HG03457 (cell line): ENCODE data around the gene EPB41L2.
"Not testable (repeated sequence)": the region's sequence is repeated elsewhere in the genome, so short reads cannot be mapped to it uniquely, and the experiment has no call there.

Experiments
- ATAC-seq: cut with Tn5 transposase; IDR thresholded peaks from one replicate; pipeline ENCODE4 v1.9.1; 2021; ENCODE audit warnings: moderate number of reproducible peaks; ENCODE audit not compliant: unreplicated experiment

The EPB41L2 gene

DNA sequence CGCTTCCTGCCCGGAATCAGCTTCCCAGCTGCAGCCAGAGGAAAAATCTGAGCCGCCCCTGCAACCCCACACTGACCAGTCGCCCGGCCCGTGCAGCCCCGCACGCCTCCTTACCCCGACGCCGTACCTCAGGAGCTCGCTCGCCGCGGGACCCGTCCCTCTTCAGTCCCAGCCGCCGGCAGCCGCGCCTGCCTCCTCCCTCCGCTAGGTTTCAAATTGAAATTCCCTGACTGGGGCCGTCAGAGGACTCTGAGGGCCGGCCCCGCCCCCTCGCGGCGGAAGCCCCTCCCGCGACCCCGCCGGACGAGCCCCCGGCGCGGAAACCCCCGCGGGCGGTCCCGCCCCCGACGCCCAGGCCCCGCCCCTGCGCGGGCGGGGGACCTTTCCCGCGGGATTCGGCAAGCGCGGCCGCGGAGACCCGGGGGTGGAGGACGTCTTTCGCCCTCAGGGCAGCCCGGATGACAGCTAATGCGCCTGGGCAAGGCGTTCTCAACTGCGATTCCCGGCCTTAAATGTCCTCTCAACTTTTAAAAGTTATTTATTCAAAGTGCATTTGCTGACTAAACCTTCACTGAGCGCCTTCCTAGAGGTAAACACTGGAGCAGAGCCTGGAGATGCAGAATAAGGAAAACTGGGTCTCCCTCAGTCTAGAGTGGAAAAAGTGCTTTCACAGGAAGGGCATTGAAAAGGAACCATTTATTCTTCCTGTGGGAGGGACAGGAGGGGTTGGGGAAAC is at the start of gene EPB41L2:
Gene EPB41L2, minus strand, starts transcription at position 218 of the 736 bp plus-strand sequence. CDS start 106,760 bp downstream, outside the sequence.
- peak; percentile 71 for ATAC-seq

DNA sequence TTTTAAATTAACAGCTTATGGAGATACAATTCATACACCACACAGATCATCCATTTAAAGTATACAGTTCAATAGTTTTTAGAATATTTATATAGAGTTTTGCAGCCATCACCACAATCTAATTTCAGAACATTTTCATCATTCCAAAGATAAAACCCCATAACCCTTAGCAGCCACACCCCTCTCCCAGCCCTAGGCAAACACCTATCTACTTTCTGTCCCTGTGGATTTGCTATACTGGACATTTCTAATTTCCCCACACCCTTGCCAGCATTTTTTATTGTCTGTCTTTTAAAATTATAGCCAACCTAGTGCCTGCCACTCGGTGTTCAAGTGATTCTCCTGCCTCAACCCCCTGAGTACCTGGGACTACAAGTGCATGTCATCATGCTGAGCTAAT is 49.2 kb upstream of the EPB41L2 start:
- no peak for ATAC-seq

DNA sequence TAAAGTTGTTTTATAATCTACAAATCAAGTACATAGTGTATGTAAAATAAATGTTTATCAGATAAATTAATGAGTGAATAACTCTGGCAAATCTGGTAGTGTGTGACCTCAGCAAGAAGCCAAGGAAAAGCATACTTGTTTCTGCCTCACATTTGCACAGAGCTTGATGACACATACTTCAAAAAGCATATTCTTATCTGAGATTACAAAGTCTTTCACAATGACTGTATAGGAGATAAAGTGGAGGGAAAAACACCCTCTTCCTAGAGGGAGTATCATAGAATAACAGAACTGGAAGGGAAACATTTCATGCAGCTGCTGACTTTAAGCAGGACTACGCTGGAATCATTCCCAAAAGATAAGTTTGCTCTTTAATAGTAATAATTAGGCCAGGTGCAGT is 44.1 kb upstream of the EPB41L2 start:
- no peak for ATAC-seq

DNA sequence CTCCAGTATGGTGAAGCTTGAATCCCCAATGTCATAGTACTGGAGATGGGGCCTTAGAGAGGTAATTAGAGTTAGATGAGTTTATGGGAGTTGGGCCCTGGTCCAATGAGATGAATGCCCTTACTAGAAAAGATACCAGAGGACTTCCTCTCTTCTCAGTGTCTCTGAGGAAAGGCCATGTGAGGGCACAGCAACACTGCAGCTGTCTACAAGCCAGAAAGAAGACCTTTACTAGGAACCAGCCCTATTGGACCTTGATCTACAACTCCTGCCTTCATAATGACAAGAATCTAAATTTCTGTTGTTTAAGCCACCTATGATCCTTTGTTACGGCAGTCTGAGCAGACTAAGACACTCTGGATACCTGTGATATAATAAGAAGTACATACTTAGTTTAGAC is 40.9 kb upstream of the EPB41L2 start:
- no peak for ATAC-seq

DNA sequence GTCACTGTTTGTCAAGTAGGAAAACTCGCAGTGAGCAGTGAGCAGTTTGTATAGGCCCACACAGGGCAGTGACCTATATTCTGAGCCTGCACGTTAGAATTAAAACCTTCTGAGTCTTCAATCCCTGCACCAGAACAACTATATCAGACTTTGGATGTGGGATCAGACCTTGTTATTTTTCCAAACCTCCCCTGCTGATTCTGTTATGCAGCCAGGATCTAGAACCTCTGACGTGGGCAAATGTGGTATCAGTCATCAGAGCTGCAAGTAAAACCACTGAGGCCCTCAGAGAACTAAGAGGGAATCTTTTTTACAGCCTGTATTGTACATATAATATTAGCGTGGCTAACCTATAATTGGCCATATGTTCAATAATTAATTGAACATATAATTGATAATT is 40.3 kb upstream of the EPB41L2 start:
- no peak for ATAC-seq

DNA sequence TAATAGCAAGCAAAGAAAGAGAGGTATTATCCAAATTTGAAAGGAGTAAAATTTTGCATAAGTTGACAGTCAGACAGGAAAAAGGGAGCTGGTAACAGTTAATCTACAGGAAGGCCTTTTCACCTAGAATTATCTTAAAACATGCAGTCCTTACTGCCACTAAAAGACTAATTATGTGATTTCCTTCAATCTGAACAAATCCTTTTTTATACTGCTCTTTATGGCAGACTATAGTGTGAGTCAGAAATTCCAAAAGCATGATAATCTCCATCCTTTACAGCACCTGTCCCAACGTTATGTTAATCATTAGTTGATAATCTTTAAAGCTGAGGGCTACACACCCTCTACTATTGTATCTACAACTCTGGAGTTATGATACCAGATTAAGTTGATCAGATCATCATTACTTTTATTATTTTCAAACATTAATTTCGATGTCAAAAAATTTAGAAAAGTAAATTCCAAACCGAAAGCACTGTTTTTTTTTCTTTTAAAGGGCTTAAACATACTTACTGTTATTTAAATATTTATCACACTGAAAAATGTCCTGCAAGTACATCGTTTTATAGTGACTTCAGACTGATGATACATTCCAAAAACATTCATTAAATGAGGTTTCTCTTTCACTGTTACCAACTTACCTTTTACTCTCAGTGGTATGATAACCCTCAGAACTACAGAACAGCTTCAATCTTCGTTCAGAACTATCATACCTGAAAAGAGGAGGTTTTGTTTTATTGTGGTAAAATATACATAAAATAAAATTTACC is 39.1 kb upstream of the EPB41L2 start:
- no peak for ATAC-seq

DNA sequence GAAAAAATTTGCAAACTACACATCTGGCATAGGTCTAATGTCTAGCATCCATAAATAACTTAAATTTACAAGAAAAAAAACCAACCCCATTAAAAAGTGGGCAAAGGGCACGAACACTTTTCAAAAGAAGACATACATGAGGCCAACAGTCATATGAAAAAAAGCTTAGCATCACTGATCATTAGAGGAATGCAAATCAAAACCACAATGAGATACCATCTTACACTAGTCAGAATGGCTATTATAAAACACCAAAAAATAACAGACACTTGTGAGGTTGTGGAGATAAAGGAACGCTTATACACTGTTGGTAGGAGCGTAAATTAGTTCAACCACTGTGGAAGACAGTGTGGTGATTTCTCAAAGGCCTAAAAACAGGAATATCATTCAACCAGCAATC is 33.7 kb upstream of the EPB41L2 start:
- ATAC-seq: no peak

DNA sequence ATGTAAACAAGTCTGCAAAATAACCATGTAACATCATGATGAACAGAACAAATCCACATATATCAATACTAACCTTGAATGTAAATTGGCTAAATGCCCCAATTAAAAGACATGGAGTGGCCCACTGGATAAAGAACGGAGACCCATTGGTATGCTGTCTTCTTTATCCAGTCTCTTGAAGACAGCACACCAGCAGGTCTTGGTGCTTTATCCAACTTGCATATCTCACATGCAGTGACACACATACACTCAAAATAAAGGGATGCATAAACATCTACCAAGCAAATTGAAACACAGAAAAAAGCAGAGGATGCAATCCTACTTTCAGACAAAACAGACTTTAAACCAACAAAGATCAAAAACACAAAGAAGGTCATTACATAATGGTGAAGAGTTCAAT is 30.3 kb upstream of the EPB41L2 start:
- no peak for ATAC-seq

DNA sequence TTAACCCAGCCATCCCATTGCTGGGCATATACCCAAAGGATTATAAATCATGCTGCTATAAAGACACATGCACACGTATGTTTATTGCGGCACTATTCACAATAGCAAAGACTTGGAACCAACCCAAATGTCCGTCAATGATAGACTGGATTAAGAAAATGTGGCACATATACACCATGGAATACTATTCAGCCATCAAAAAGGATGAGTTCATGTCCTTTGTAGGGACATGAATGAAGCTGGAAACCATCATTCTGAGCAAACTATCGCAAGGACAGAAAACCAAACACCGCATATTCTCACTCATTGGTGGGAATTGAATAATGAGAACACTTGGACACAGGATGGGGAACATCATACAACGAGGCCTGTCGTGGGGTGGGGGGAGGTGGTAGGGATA is 28.9 kb upstream of the EPB41L2 start:
- not testable (repeated sequence) for ATAC-seq

DNA sequence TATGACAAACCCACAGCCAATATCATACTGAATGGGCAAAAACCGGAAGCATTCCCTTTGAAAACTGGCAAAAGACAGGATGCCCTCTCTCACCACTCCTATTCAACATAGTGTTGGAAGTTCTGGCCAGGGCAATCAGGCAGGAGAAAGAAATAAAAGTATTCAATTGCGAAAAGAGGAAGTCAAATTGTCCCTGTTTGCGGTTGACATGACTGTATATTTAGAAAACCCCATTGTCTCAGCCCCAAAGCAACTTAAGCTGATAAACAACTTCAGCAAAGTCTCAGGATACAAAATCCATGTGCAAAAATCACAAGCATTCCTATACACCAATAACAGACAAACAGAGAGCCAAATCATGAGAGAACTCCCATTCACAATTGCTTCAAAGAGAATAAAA is 27.3 kb upstream of the EPB41L2 start:
- ATAC-seq: not testable (repeated sequence)

DNA sequence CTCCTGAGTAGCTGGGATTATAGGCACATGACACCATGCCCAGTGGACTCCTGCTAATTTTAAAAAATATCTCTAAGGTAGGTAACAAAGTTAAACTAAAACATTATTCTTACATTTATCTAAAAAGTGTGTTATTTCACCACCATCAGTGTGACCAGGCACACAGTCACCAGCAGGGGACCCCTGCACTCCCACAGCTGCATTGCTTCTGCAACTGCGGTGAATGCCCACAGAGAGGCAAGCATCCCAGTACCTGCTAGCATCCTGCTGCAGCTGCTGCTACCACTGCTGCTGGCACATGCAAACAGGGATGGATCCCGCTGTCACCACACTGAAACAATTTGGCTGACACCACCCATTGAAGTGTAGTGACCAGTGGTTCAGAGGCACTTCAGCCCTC is 21.9 kb upstream of the EPB41L2 start:
- ATAC-seq: no peak

DNA sequence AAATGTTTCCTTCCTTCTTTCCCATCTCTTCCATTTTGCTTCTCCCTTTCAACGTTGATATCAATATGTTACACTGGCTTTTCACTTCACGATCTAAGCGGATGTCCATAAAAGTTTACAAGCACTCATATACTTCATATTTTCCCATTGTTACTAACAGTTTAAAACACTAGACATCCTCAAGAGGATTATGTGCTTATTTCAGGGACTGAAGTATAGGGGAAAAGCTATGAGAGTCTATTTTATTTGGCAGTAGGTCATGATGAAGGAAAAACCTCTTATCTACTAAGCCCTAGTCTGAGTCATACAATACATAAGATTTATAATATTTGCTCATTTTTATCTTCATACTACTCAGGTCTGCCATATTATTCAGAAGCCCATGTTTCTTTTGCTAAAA is 20.6 kb upstream of the EPB41L2 start:
- ATAC-seq: no peak

DNA sequence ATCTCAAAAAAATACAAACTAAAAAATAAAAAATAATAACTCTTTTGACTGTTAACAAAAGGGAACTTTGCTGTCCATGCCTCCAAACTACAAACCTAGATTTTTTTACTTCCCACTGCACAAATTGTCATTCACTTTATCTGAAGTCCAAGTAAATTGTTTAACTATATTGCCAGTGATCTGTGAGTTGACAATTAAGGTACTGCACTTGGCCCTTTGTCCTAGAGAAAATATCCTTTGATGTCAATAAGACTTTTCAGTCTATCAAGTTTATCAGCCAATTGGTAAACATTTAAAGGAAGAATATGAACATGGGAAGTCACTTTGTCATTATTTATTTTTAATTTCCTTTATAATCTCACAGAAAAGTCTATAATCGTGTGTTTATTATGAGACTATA is 19.3 kb upstream of the EPB41L2 start:
- ATAC-seq: no peak

DNA sequence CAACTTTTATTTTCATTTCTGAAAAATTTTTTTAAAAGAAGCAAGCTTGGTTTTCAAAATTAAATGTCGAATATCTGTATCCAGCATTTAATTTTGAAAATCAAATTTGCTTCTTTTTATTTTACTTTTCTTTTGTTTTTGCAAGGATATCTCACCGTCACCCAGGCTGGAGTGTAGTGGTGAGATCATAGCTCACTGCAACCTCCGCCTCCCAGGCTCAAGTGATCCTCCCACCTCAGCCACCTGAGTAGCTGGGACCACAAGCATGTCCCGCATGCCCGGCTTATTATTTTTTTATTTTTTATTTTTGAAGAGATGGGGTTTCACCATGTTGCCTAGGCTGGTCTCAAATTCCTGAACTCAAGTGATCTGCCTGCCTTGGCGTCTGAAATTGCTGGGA is 17.0 kb upstream of the EPB41L2 start:
- ATAC-seq: no peak

DNA sequence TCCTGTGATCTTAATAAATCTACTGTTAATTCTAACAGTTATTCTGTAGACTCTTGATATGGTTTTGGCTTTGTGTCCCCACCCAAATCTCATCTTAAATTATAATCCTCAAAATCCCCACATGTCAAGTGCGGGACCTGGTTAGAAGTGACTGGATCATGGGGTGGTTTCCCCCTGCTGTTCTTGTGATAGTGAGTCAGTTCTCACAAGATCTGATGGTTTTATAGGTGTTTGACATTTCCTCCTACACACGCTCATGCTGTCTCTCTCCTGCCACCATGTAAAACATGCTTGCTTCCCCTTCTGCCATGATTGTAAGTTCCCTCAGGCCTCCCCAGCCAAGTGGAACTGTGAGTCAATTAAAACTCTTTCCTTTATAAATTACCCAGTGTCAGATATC is 10.5 kb upstream of the EPB41L2 start:
- ATAC-seq: no peak

DNA sequence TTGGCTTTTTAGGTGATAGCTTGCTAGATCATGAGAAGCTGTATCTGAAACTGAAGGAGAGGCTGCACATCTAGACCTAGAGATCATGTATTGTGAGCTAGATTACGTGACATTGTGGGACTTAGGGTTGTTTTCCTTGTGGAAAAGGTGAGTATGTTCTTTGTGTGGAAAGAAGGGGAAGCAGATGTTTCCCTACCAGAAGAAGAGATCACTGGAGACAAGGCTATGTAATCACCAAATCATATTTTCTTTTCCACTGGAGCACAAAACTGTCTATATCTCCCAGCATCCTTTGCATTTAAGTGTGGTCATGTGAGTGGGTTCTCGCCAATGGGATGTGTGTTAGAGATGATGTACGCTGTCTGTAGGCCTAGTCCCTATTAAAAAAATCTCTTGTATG is 7.0 kb upstream of the EPB41L2 start:
- ATAC-seq: no peak

DNA sequence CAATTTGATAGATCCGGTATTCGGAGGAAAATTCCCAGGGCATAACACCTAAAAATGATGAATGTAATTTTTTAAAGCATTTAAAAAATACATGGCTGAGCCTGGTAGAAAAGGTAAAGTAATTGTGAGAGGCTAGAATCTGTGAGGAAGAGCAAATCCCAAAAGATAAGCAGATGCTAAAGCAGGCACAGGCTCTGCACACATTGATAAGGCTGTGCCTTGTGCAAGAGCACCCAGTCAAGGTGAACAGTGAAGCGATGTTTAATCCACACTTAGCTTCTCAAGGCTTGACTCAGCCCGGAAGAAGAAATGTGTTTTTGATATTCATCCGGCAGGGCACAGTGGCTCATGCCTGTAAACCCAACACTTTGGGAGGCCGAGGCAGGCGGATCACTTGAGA is 5.1 kb upstream of the EPB41L2 start:
- ATAC-seq: no peak

DNA sequence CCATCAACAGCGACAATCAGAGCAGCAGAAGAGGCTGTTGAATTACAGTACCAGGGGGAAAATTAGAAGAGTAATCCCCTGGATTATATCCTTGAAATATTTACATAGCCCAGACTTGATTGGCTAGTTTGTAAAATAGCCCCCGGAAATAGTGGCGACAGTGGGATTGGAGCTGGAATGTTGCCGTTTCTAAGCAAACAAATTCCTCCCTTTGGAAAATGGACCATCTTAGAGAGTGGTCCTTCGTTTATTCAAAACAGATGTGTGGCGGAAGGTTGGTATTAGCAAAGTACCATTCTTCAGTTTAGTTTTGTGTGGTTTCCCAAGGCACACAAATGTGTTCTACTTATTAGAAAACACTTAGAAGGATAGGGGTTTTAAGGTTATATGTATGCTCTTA is 4.5 kb upstream of the EPB41L2 start:
- no peak for ATAC-seq

DNA sequence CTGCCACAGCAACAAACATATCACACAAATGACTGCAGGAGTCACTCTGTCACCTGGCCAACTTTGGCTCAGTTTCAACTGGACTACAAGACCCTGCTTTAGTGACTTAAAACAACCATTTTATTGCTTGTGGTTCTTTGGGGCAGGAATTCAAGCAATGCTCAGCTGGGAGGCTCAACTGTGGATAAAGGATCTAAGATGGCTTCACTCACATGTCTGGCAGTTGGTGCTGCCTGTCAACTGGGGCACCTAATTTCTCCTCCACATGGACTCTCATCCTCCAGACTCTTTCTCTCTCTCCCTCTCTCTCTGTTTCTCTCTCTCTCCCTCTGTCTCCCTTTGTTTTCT is 2.8 kb upstream of the EPB41L2 start:
- no peak for ATAC-seq

DNA sequence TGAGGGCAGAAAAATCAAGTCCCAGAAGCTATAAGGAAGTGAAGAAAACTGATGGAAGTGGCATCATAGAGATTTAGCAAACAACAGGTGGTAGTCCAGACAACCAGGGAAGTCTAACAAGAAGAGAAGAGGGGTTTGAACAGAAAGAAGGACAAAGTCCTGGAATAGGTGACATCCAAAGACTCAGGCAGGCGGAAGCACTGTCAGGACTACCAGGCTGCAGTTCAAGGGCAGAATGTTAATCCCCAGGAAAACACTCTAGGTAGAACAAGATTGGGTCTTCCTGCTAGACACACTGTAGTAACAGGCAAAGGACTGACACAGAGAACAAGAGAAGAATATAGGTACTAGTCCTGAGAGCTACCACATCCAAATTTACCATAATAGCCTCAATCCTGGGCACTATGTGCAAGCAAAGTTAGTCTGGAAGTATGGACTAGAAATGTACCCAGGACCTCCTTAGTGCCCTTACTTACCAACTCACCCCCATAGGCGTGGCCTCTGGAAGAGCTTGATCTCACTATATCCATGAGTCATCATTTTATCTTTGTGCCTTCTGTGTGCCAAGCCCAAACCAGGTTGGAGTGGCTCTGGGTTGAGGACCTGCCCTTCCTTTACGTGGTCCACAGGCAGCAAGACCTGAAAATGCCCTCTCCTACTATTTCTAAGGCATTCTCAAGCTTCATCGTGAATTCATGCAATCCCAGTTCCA is 2.2 kb upstream of the EPB41L2 start:
- ATAC-seq: no peak

DNA sequence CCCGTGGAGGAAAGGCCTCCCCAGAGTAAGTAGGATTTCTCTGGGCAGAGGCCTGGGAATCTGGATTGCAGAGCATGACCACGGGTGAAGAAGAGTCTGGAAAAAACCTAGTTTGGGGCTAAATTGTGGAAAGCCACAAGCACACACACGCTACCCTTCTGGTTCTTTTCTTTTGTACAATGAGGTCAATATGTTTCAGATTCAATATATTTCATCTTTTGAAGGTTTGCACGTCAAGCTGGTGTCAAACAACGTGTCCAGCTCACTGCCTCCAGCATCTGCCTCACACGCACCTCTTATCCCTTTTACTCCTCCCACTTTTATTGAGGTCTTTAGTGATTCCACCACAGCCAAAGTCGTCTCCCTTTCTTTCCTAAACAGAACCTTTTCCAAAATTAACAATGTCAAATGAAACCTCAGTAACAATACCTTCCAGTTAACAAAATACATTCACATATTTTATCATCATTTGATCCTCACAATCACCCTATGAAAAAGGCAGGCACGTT is 773 bp upstream of the EPB41L2 start:
- peak; percentile 8 for ATAC-seq
